Measurements from ENCODE around the gene ACVR1B.

The ACVR1B gene

GRCh38 chr12:52032804-52033445, 81.4 kb downstream of the ACVR1B start (continued):
- TF ChIP-seq HOXC10 (CRISPR knock-in tag; IDR thresholded peaks at IDR 0.05) (no peak), ZBTB21 (tag by site-specific recombination; IDR thresholded peaks at IDR 0.05) (peak; percentile 85), ZNF211 (tag by site-specific recombination; IDR thresholded peaks at IDR 0.05; ENCODE audit: low read depth) (no peak), ZNF600 (tag by site-specific recombination; IDR thresholded peaks at IDR 0.05) (peak; percentile 58; the same call in 1 of the 2 replicates), ZNF16 (tag by site-specific recombination; IDR thresholded peaks at IDR 0.05; ENCODE audit: low read depth) (no peak), ZNF280C (tag by site-specific recombination; IDR thresholded peaks at IDR 0.05) (no peak), HOXA7 (CRISPR knock-in tag; IDR thresholded peaks at IDR 0.05; ENCODE audit: borderline replicate concordance) (no peak), ZNF660 (tag by site-specific recombination; IDR thresholded peaks at IDR 0.05) (peak; percentile 72), MZF1 (tag by site-specific recombination; IDR thresholded peaks at IDR 0.05; ENCODE audit: borderline replicate concordance) (no peak), ZNF184 (tag by site-specific recombination; IDR thresholded peaks at IDR 0.05) (no peak), ZNF560 (tag by site-specific recombination; IDR thresholded peaks at IDR 0.05; ENCODE audit: borderline replicate concordance) (no peak), ZNF37A (tag by site-specific recombination; IDR thresholded peaks at IDR 0.05) (no peak), ZNF350 (tag by site-specific recombination; IDR thresholded peaks at IDR 0.05) (no peak), ZNF549 (tag by site-specific recombination; IDR thresholded peaks at IDR 0.05) (no peak)
- TF ChIP-seq, protein P1, sequence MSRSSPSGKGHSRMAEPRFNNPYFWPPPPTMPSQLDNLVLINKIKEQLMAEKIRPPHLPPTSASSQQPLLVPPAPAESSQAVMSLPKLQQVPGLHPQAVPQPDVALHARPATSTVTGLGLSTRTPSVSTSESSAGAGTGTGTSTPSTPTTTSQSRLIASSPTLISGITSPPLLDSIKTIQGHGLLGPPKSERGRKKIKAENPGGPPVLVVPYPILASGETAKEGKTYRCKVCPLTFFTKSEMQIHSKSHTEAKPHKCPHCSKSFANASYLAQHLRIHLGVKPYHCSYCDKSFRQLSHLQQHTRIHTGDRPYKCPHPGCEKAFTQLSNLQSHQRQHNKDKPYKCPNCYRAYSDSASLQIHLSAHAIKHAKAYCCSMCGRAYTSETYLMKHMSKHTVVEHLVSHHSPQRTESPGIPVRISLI (tag by site-specific recombination; IDR thresholded peaks at IDR 0.05) = no peak

GRCh38 chr12:52033446-52034140, 82.1 kb downstream of the ACVR1B start:
- Histone ChIP-seq H3K36me3 (ENCODE audit: control insufficient read depth in 2 of 2, insufficient read depth in 1 of 2, low read length in 2 of 2) (no peaks in the 10 kb centered on the region), H3K4me3 (ENCODE audit: low read depth, low read length) (no peak overlapping the region), H3K9me3 (ENCODE audit: control insufficient read depth, insufficient read depth, low read depth, low read length) (no peaks in the 10 kb centered on the region), H3K4me1 (ENCODE audit: control insufficient read depth, insufficient read depth, low read length) (peaks cover 13% of the 10 kb centered on the region), H3K27ac (ENCODE audit: extremely low read depth, low read depth, low read length) (no peak overlapping the region; the same call in 1 of the 2 replicates)
- ChIA-PET POLR2A (interaction anchor here (0.6 to 2.1 kb wide), 7 partner anchors 10 to 973 kb away, joined by 3 to 16 read pairs (median 4); partner anchors contain the start of genes ATG101, EIF4B, NR4A1 and TAMALIN), CTCF (interaction anchor here (1.5 to 16.1 kb wide), 5 partner anchors 8 to 88 kb away, joined by 3 to 794 read pairs (median 20); partner anchors contain the start of genes ATG101 and SMIM41)
- TF ChIP-seq, protein P2, sequence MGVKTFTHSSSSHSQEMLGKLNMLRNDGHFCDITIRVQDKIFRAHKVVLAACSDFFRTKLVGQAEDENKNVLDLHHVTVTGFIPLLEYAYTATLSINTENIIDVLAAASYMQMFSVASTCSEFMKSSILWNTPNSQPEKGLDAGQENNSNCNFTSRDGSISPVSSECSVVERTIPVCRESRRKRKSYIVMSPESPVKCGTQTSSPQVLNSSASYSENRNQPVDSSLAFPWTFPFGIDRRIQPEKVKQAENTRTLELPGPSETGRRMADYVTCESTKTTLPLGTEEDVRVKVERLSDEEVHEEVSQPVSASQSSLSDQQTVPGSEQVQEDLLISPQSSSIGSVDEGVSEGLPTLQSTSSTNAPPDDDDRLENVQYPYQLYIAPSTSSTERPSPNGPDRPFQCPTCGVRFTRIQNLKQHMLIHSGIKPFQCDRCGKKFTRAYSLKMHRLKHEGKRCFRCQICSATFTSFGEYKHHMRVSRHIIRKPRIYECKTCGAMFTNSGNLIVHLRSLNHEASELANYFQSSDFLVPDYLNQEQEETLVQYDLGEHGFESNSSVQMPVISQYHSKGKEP (tag by site-specific recombination; IDR thresholded peaks at IDR 0.05) = no peak
- TF ChIP-seq ZNF112 (tag by site-specific recombination; IDR thresholded peaks at IDR 0.05) (no peak), ZNF19 (tag by site-specific recombination; IDR thresholded peaks at IDR 0.05; ENCODE audit: low read depth) (no peak), ZNF629 (tag by site-specific recombination; IDR thresholded peaks at IDR 0.05) (no peak), ZNF654 (tag by site-specific recombination; IDR thresholded peaks at IDR 0.05; ENCODE audit: low read depth) (no peak), ZNF335 (tag by site-specific recombination; conservative IDR thresholded peaks at IDR 0.05) (peak; percentile 39), ZNF623 (tag by site-specific recombination; IDR thresholded peaks at IDR 0.05) (no peak), HOXA7 (CRISPR knock-in tag; IDR thresholded peaks at IDR 0.05; ENCODE audit: borderline replicate concordance) (no peak), ZBTB49 (tag by site-specific recombination; IDR thresholded peaks at IDR 0.05; ENCODE audit: low read depth) (no peak), ZNF76 (tag by site-specific recombination; IDR thresholded peaks at IDR 0.05; ENCODE audit: borderline replicate concordance, low read depth) (no peak)
- TF ChIP-seq, protein P3, sequence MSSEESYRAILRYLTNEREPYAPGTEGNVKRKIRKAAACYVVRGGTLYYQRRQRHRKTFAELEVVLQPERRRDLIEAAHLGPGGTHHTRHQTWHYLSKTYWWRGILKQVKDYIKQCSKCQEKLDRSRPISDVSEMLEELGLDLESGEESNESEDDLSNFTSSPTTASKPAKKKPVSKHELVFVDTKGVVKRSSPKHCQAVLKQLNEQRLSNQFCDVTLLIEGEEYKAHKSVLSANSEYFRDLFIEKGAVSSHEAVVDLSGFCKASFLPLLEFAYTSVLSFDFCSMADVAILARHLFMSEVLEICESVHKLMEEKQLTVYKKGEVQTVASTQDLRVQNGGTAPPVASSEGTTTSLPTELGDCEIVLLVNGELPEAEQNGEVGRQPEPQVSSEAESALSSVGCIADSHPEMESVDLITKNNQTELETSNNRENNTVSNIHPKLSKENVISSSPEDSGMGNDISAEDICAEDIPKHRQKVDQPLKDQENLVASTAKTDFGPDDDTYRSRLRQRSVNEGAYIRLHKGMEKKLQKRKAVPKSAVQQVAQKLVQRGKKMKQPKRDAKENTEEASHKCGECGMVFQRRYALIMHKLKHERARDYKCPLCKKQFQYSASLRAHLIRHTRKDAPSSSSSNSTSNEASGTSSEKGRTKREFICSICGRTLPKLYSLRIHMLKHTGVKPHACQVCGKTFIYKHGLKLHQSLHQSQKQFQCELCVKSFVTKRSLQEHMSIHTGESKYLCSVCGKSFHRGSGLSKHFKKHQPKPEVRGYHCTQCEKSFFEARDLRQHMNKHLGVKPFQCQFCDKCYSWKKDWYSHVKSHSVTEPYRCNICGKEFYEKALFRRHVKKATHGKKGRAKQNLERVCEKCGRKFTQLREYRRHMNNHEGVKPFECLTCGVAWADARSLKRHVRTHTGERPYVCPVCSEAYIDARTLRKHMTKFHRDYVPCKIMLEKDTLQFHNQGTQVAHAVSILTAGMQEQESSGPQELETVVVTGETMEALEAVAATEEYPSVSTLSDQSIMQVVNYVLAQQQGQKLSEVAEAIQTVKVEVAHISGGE (tag by site-specific recombination; conservative IDR thresholded peaks at IDR 0.05; ENCODE audit: low read depth) = peak; percentile 6; the same call in 1 of the 2 replicates

All from HEK293 (cell line).